NCI-H226 (cell line): ENCODE results near the gene SFMBT2.
"Not testable (repeated sequence)": the region's sequence is repeated elsewhere in the genome, so short reads cannot be mapped to it uniquely, and the experiment has no call there.

ENCODE experiments used
- DNase-seq: peaks from one replicate; pipeline ENCODE4 v3.0.0-alpha.2; 2015

The SFMBT2 gene

GRCh38 chr10:7400068-7400715 lies 10.6 kb downstream of the SFMBT2 start:
- no peak for DNase-seq

- DNase-seq = no peak
These were observed 11.3 kb downstream of the SFMBT2 start for GRCh38 chr10:7399533-7399932.

- no peak for DNase-seq
These were observed 13.5 kb downstream of the SFMBT2 start for GRCh38 chr10:7397049-7398035.

- DNase-seq = not testable (repeated sequence)
These were observed 18.5 kb downstream of the SFMBT2 start for GRCh38 chr10:7392301-7392700.

- no peak for DNase-seq
These were observed 19.1 kb downstream of the SFMBT2 start for GRCh38 chr10:7391748-7392147.

GRCh38 chr10:7390689-7391110 lies 20.1 kb downstream of the SFMBT2 start:
- not testable (repeated sequence) for DNase-seq

- DNase-seq = no peak
These were observed 21.0 kb downstream of the SFMBT2 start for GRCh38 chr10:7389844-7390243.

- DNase-seq = no peak
These were observed 21.5 kb downstream of the SFMBT2 start for GRCh38 chr10:7389346-7389745.

DNA sequence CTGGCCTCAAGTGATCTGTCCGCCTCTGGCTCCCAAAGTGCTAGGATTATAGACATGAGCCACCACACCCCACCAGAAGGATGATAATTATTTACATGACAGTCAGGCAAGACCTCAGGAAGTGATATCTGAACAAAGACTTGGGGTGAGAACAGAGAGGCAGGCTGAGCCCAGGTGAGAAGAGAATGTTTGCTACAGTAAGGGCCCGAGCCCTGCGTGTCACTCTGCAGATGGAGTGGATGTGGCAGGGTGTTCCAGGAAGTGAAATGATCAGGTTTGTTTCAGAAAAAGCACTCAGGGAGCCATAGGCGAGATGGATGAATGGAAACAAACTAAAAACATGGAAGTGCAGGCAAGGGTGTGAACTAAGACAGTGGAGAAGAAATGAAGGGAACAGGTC lies 22.2 kb downstream of the SFMBT2 start:
- DNase-seq = no peak

DNA sequence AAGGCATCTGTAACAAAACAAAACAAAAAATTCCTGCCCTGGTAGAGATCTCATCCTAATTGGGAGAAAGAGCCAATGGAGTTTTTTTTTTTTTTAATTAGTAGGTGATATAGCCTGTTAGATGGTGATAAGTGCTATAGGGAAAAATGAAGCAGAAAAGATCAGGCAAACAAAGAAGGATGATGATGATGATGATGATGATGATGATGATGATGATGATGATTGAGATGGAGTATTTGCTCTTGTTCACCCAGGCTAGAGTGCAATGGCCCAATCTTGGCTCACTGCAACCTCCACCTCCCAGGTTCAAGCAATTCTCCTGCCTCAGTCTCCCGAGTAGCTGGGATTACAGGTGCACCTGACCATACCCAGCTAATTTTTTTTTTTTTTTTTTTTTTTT lies 22.7 kb downstream of the SFMBT2 start:
- DNase-seq = not testable (repeated sequence)

DNA sequence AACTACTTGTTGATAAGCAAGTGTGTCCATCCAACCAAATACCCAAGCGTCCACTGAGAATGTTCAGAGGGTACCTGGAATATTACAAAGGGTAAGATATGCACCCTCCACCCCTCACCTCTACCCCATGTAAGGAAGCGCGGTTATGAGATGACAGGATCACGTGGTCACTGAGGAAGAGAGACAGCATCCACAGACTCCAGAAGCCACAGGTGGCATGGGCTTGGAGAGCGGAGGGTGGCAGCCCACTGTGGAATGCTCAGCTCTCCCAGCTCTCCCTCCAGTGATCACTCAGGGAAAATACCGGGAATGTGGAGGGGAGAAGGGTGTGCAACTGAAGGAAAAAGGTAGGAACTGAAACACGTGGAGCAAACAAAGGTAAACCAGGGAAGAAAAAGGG lies 25.7 kb downstream of the SFMBT2 start:
- no peak for DNase-seq

- no peak for DNase-seq
These were observed 27.4 kb downstream of the SFMBT2 start for GRCh38 chr10:7383442-7383841.

GRCh38 chr10:7380704-7381241 lies 30.1 kb downstream of the SFMBT2 start:
- no peak for DNase-seq

DNA sequence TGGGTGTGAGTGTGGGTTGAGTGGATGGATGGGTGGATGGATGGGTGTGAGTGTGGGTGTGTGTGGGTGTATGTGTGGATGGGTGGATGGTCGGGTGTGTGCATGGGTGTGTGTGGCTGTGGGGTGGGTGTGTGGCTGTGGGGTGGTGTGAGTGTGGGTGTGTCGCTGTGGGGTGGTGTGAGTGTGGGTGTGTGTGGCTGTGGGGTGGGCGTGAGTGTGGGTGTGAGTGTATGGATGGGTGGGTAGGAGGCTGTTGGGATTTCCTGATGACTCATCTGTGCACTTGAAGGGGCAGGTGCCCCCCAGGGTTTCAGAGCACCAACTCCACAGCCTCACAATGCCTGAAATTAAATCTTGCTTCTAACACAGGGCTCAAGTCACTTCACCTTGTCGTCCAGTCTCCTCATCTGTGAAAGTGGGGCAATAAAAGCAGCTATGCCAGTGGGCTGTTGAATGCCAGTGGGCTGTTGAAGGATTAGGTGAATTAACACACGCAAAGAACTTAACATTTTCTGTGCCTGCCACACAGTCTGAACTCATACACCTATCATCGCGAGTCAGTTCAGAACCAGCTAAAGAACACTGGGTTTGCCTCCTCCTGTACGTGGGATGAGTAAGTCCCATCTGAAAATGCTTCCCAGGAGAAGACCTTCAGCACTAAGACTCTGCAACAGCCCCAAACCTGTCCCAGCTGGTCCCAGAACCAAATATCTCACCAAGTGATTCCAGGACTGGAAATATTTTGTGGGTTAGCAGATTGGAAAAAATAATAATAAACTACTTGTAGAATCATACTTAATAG lies 32.0 kb downstream of the SFMBT2 start:
- DNase-seq = no peak

DNA sequence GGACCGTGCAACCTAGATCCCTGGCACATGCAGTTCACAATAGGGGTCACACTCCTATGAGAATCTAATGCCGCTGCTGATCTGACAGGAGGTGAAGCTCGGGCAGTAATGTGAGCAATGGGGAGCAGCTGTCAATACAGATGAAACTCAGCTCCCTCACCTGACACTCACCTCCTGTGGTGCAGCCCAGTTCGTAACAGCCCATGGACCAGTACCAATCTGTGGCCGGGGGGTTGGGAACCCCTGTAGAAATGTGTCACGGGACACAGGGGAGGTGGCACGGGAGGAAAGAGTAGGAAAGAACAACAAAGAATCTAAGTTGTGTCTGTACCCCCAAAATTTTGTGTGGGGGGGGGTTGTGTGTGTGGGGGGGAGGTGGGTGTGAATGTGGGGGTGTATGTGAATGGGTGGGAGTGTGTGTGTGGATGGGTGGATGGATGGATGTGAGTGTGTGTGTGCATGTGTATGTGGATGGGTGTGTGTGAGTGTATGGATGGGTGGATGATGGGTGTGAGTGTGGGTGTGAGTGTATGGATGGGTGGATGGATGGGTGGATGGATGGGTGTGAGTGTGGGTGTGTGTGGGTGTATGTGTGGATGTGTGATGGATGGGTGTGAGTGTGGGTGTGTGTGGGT lies 33.1 kb downstream of the SFMBT2 start:
- no peak for DNase-seq

DNA sequence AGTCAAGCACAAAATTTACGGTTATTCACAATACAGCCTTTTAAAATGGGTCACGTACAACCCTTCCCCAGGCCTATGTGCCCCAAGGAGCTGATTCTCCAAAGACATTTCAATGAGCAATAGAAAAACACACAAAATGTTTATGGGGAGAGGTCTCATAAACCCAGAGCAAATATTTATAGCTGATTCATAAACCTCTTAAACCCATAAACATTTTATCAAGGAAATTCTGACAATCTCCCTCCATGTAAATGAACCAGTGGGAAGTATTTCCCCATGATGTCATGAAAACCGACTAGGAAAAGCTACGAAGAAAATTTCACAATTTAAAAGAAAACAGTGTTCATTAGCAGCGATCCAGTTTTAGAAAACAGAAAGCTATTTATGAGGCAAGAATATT lies 36.0 kb downstream of the SFMBT2 start:
- no peak for DNase-seq

DNA sequence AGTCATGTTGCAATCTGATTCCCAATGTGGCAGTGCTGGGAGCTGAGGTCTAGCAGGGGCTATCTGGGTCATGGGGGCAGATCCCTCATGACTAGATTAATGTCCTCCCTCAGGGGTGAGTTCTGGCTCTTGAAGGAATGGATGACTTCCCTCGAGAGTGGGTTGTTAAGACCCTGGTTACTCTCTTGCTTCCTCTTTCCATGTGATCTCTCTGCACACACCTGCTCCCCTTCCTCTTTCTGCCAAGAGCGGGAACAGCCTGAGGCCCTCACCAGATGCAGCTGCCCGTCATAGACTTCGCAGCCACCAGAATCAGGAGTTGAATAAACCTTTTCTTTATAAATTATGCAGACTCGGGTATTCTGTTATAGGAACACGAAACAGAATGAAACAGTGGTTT lies 37.8 kb downstream of the SFMBT2 start:
- DNase-seq = no peak

GRCh38 chr10:7372504-7372903 lies 38.3 kb downstream of the SFMBT2 start:
- DNase-seq = no peak

DNA sequence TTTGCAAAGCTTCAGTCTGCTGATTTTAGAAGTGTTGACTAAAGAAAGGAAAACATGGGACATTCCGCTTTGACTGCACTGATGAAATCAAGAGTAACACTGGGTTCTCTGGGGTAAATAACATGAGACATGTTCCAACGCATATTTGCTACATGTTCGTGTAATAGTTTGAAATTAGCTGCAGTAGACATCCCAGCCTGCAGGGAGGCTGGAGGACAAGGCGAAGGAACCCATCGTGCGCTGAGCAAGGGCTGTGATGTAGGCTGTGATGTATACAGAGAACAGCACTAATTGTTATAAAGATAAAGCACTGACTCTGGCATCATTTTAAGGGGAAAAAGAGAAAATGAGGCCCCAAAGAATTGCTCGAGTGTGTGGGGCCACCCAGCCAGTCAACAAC lies 40.3 kb downstream of the SFMBT2 start:
- no peak for DNase-seq

GRCh38 chr10:7365027-7365745 lies 45.6 kb downstream of the SFMBT2 start:
- no peak for DNase-seq

DNA sequence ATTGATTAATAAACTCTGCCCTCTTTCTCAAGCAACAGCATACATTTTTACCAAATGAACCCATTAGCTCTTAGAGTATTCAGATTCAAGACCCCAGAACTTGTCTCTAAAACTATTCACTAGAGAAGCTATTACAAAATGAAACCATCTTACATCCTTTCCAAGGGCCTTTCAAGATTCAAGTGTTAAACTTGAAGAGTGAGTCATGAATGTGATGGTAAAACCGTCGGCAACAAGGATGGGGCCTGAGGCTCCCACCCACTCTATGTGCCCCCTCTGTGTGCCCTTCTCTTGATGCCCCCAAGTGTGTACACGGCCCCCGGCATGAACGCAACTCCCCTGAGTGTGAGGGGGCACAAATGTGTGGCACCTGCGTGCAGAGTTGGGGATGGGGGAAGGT lies 46.4 kb downstream of the SFMBT2 start:
- DNase-seq = no peak

DNA sequence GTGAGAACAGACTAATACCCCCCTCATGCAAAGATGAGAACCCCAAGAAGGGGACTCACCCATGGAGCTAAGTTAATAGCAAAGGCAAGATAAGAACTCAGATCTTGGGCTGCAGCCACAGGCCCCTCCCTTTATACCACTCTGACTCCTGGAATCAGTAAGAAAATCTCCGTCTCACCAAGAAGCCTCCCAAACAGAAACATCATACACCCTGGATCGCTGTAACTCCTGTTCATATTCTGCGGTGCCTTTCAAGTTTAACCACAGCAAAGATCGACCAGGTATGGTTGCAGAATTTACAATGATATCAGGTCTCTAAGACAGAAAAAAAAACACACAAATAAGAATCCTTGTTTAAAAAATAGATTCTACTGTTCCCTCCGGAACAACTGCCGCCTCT lies 47.1 kb downstream of the SFMBT2 start:
- no peak for DNase-seq
